Nucleus accumbens (tissue), 56 donors: Measurements from ENCODE around the gene MORC3.
"Not testable (repeated sequence)": the region's sequence is repeated elsewhere in the genome, so short reads cannot be mapped to it uniquely, and the experiment has no call there.

Experiments
- DNase-seq, 56 donors: peaks; one replicate each; lab custom pipeline; 2025; lab: John Stamatoyannopoulos, UW

Gene MORC3, protein sequence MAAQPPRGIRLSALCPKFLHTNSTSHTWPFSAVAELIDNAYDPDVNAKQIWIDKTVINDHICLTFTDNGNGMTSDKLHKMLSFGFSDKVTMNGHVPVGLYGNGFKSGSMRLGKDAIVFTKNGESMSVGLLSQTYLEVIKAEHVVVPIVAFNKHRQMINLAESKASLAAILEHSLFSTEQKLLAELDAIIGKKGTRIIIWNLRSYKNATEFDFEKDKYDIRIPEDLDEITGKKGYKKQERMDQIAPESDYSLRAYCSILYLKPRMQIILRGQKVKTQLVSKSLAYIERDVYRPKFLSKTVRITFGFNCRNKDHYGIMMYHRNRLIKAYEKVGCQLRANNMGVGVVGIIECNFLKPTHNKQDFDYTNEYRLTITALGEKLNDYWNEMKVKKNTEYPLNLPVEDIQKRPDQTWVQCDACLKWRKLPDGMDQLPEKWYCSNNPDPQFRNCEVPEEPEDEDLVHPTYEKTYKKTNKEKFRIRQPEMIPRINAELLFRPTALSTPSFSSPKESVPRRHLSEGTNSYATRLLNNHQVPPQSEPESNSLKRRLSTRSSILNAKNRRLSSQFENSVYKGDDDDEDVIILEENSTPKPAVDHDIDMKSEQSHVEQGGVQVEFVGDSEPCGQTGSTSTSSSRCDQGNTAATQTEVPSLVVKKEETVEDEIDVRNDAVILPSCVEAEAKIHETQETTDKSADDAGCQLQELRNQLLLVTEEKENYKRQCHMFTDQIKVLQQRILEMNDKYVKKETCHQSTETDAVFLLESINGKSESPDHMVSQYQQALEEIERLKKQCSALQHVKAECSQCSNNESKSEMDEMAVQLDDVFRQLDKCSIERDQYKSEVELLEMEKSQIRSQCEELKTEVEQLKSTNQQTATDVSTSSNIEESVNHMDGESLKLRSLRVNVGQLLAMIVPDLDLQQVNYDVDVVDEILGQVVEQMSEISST

DNA sequence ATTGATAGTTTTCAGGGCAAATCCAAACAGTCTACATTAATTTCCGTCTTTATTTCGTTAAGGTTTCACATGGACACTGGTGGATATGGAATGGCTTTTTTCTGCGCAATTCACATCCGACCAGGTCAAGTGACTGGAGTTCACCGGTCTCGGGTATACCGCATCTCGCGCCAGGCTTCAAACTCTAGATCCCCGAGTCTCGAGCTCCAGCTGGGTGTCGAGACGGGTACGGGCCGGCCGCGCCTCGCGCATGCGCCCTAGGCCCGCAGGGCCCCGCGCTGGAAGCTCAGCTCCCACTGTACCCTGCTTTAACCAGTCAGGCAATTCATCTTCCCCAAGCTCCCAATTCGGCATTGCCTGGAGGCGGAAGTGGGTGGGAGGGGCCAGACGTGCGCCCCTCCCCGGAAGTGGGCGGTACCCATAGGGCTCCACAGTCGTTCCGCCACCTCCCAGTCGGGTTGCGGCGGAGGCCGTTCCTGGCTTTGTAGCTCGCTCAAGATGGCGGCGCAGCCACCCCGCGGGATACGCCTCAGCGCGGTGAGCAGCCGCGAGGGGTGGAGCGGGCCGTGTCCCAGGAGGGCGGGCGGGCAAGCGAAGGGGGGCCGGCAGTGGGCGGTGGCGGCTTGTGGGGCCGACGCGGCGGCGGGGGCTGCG lies at the start of gene MORC3:
Gene MORC3 (plus strand): TSS at position 431 of the 654 bp plus-strand sequence. CDS start 68 bp downstream, at position 499.
- peak; percentile 83 to 99 (median 97) for DNase-seq

DNA sequence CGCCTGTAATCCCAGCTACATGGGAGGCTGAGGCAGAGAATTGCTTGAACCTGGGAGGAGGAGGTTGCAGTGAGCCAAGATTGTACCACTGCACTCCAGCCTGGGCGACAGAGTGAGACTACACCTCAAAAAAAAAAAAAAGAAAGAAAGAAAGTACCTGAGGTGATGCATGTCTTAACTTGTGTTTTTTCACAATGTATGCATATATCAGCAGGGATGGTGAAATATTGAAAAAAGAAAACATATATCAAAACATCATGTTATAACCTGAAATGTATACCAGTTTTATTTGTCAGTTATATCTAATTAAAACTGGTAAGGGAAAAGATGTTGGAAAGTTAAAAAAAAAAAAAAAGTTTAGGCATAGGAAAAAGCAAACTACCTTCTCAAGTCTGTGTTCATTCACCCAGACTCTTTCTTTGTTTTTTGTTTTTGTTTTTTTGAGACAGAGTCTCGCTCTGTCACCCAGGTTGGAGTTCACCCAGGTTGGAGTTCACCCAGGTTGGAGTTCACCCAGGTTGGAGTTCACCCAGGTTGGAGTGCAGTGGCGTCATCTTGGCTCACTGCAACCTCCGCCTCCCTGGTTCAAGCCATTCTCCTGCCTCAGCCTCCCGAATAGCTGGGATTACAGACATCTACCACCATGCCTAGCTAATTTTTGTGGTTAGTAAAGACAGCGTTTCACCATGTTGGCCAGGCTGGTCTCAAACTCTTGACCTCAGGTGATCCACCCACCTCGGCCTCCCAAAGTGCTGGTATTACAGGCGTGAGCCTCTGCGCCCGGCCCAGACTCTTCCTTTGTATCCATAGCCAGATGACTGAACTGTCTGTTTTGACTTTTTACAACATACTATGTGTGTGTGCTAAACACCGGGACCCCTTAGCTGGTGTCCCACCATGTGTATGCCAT lies 49.0 kb upstream of the MORC3 start:
- not testable (repeated sequence) for DNase-seq

DNA sequence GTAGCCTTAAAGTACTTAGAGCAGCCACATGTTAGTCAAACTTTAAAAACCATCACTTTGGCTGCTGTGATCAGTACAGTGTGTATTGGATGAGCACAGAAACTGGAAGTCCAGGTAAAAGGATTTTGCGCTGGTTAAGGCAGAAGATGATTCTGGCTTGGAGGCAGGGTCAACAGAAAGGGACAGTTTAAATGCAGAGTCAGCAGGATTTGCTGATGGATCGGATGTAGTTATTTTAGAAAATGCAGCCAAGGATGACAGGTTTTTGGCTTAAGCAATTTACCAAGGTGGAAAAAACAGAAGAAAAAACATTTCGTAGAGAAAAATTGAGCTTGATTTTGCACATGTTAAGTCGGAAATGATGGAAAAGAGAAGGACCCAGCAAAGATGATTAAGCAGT lies 45.9 kb upstream of the MORC3 start:
- no peak for DNase-seq

DNA sequence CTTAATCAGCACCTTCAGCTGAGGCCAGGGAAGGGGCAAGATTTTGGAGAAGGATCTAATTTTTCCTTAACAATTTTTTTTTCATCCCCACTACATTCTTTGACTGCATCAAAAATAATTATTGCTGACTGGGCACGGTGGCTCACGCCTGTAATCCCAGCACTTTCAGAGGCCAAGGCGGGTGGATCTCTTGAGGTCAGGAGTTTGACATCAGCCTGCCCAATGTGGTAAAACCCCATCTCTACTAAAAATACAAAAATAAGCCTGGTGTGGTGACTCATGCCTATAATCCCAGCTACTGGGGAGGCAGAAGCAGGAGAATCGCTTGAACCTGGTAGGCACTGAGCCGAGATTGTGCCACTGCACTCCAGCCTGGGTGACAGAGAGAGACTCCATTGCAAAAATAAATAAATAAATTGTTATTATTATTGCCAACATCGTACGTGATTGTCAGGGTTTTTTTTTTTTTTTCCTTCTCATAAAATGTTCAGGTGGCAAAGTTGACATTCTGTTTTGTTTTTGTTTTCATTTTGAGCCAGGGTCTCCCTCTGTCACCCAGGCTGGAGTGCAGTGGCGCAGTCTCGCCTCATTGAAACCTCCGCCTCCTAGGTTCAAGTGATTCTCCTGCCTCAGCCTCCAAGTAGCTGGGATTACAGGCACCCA lies 37.3 kb upstream of the MORC3 start:
- no peak for DNase-seq

DNA sequence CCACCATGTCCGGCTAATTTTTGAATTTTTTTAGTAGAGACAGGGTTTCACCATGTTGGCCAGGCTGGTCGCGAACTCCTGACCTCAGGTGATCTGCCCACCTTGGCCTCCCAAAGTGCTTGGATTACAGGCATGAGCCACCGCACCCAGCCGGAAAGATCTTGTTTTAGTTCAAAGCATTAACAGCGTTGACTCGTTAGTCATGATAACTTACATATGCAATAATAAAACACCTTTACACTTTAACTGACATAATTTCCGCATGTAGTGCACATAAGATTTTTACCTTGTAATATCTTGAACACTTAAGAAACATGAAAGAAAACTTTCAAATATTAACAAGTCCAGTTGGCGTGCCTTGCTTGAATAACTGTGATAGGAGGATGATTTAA lies 36.8 kb upstream of the MORC3 start:
- DNase-seq: not testable (repeated sequence)

DNA sequence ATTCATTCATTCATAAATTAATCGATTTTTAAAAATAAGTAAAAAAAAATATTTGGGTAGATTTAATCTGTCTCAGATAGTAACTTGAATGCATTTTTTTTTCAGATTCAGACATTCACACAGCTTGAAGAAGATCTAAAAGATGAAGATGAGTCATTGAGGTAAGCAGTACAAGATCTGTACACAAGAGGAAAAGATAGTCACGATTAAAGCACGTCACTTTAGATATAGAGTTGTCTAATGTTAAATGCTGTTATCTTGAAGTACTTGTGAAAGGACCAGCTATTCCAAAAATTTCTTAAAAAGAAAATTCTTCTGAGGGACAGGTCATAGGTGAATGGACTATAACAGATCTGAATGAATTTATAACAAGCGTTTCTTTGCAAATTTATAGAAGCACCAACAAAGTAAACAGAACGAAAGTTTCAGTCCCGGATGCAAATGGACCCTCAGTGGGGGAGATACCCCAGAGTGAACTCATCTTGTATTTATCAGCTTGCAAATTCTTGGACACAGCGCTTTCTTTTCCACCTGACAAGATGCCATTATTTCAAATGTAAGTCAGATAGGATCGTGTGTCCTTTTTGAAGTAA lies 31.2 kb upstream of the MORC3 start:
- no peak for DNase-seq

DNA sequence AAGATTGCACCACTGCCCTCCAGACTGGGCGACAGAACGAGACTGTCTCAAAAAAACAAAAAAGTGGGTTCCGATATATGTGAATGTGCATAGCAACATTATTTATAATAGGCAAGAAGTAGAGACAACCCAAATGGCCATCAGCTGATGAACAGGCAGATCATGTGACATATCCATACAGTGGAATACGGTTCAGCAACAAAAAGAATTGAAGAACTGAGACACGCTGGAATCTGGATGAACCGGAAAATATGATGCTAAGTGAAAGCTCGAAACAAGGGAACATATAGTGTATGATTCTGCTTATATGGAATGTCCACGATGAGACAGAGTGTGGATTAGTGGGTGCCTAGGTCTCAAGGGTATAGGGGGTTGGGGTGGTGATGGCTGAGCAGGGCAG lies 28.5 kb upstream of the MORC3 start:
- no peak for DNase-seq

DNA sequence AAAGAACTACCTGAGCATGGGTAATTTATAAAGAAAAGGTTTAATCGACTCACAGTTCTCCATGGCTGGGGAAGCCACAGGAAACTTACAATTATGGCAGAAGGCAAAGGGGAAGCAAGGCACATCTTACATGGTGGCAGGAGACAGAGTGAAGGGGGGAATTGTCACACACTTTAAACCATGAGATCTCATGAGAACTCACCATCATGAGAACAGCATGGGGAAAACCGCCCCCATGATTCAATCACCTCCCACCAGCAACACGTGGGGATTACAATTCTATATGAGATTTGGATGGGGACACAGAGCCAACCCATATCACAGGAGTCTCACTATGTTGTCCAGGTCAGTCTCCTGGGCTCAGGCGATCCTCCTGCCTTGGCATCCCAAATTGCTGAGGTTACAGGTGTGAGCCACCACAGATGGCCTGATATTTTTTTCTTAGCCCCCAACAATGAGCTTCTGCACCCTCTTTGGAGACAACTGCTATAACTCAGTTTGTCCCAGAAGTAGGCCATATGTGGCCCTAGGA lies 22.5 kb upstream of the MORC3 start:
- no peak for DNase-seq

DNA sequence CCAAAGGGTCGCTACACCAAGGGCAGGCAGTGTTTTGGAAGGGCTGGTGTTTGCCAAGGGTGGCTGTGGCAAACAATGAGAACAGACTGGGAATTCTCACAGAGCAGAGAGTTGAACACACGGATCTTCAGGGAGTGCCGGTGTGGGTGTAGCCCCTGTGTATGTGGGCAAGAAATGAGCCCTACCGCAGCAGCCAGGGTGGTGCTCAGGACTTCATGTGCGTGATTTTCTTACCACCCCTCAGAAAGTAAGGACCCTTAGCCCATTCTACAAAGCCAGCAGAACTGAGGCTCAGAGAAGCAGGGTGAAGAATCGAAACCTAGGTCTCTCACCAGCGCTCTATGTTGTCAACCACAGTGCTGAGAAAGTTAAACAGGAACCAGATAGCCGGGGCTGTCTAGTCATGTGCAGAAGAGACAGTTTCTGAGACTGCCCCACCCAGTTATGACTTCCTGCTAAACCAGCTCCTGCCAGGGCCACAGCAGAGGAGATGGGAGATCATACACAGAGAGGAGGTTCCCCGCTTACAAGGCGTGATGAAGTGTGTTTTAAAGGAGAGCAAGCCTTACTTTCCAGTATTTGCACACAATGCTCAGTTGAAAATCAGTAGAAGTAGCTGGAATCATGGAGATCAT lies 21.9 kb upstream of the MORC3 start:
- peak in 8 of 56 donors; percentile 2 to 15 (median 8) for DNase-seq

DNA sequence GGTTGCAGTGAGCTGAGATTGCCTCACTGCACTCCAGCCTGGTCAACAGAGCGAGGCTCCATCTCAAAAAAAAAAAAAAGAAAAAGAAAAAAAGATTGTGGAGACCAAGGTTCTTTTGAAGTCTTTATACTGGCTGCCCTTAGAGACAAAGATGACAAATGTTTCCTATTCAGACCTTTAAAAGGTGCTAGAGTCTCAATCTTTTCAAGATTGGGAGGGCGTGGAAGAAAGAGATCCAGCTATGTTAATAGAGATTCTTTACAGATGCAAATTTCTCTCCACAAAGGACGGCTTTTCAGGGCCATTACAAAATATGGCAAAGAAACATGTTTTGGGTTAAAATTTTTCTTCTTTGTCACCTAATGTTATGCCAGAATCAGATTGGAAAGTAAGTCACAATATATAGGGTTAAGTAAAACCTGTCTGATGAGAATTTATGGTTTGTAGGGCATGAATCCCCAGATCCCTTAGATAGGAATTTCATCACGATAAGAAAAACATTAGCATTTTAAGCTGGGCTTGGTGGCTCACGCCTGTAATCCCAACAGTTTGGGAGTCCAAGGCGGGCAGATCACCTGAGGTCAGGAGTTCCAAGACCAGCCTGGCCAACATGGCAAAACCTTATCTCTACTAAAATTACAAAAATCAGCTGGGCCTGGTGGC lies 13.0 kb upstream of the MORC3 start:
- DNase-seq: no peak

DNA sequence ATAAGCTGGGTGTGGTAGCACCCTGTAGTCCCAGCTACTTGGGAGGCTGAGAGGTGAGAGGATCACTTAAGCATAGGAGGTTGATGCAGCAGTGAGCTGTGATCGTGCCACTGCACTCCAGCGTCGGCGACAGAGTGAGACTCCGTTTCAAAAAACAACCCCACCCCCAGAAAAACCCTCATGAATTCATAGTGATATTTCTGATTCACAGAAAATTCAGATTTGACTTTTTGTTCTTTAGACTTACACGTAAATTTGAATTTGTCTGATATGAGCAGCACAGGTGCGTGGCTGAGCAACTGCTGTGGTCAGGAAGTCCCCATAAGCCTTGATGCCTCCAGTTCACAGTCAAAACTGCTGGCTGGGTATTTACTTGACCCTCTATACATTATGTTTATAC lies 10.0 kb upstream of the MORC3 start:
- no peak for DNase-seq

DNA sequence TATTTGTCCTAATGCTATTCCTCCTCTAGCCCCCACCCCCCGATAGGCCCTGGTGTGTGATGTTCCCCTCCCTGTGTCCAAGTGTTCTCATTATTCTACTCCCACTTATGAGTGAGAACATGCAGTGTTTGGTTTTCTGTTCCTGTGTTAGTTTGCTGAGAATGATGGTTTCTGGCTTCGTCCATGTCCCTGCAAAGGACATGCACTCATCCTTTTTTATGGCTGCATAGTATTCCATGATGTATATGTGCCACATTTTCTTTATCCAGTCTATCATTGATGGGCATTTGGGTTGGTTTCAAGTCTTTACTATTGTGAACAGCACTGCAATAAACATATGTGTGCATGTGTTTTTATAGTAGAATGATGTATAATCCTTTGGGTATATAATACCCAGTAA lies 6.6 kb upstream of the MORC3 start:
- not testable (repeated sequence) for DNase-seq

DNA sequence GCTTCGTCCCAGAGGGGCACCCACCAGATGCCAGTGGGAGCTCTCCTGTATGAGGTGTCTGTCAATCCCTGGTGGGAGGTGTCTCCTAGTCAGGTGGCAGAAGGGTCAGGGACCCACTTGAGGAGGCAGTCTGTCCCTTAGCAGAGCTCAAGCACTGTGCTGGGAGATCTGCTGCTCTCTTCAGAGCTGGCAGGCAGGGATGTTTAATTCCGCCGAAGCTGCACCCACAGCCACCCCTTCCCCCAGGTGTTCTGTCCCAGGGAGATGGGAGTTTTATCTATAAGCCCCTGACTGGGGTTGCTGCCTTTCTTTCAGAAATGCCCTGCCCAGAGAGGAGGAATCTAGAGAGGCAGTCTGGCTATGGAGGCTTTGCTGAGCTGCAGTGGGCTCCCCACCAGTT lies 4.0 kb upstream of the MORC3 start:
- DNase-seq: not testable (repeated sequence)

DNA sequence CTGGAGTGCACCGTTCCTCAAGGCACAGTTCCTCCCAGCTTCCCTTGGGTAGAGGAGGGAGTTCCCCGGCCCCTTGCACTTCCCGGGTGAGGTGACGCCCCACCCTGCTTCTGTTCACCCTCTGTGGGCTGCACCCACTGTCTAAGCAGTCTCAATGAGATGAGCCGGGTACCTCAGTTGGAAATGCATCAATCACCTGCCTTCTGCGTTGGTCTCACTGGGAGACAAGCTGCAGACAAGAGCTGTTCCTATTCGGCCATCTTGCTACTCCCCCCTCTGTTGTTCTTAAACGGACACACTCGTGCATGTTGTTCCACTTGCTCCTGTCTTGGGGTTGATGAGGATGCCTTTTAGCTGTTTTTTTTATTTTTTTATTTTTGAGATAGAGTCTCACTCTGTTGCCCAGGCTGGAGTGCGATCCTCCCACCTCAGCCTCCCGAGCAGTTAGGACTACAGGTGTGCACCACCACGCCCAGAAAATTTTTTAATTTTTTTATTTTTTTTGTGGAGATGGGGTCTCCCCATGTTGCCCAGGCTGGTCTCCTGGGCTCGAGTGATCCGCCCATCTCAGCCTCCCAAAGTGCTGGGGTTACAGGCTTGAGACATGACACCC lies 3.0 kb upstream of the MORC3 start:
- no peak for DNase-seq

DNA sequence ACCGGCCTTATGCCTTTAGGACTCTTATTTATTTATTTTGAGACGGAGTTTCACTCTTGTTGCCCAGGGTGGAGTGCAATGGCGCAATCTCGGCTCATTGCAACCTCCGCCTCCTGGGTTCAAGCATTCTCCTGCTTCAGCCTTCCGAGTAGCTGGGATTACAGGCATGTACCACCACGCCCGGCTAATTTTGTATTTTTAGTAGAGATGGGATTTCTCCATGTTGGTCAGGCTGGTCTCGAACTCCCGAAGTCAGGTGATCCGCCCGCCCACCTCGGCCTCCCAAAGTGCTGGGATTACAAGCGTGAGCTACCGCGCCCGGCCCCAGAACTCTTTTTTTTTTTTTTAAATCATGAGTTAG lies 611 bp upstream of the MORC3 start:
- peak in 3 of 56 donors; percentile 27 to 35 (median 35) for DNase-seq

DNA sequence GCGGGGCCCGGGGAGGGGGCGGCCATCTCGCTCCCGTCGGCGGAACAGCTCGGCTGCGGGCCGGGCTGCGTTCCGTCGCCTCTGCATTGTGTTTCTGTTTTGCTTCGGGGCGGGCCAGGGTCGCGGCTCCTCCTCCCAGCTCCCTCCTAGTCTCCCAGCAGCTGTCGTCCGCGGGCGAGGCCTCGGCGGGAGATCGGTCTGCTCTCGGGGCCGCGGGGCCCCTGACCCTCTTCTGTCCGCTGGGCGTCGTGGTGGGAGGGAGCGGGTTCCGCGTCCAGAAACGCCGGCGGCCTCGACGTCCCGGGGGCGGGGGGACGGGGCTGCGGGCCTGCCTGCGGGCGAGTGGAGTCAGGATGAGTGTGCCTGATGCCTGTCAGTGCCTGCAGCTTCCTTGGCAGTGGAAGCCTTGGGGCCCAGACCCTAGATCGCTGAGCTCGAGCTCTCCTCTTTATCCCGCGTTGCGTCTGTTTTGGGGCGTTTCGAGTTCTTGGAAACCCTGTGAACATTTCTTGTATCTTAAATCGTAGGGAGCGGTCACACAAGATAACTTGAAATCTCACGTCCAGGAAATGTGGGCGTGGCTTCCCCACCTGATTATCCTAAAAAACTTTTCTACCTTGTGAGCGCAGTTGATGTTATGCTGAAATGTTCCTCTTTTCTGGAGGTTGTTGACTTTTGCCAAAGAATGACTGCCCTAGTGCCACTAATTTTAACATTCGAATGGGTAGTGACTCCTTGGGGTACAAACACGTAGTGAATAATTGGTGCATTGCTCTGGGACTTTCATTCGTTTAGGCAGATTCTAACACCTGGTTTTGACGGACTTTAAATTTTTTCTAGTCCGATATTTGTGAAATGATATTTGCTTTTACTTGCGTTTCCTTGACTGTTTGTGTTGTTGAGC lies 676 bp downstream of the MORC3 start:
- DNase-seq: peak in 45 of 56 donors; percentile 37 to 92 (median 78)
